Lower leg skin (tissue), 3 donors: Measurements from ENCODE around the gene PIP5K1C.

Experiments
- POLR2A ChIP-seq, 2 donors: fragments of 450-650 bp; IDR thresholded peaks; one replicate each; pipeline ENCODE4 v1.6.1; 2016 to 2017; ENCODE audit warnings: antibody characterized with exemption in 2 of 2, mild to moderate bottlenecking in 1 of 2, moderate library complexity in 1 of 2
- TF ChIP-seq, protein P1 (sequence below), 3 donors: fragments of 450-650 bp; IDR thresholded peaks; one replicate each; pipeline ENCODE4 v1.5.1; 2016; ENCODE audit warnings: antibody characterized with exemption in 3 of 3, mild to moderate bottlenecking in 3 of 3, moderate library complexity in 2 of 3

GRCh38 chr19:3673506-3674439, 26.5 kb downstream of the PIP5K1C start:
- TF ChIP-seq, protein P1, sequence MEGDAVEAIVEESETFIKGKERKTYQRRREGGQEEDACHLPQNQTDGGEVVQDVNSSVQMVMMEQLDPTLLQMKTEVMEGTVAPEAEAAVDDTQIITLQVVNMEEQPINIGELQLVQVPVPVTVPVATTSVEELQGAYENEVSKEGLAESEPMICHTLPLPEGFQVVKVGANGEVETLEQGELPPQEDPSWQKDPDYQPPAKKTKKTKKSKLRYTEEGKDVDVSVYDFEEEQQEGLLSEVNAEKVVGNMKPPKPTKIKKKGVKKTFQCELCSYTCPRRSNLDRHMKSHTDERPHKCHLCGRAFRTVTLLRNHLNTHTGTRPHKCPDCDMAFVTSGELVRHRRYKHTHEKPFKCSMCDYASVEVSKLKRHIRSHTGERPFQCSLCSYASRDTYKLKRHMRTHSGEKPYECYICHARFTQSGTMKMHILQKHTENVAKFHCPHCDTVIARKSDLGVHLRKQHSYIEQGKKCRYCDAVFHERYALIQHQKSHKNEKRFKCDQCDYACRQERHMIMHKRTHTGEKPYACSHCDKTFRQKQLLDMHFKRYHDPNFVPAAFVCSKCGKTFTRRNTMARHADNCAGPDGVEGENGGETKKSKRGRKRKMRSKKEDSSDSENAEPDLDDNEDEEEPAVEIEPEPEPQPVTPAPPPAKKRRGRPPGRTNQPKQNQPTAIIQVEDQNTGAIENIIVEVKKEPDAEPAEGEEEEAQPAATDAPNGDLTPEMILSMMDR (IDR thresholded peaks at IDR 0.05) = no peak
- TF ChIP-seq POLR2A (IDR thresholded peaks at IDR 0.05) = no peak
